Measurements from ENCODE around the gene SAMM50. TPM values are rescaled to one million over a fixed set of nuclear protein-coding genes. Genes with fewer than 3 reads are reported as not detected.
A peak's percentile ranks its signal among the peaks of the same experiment; 100 is the strongest.

The SAMM50 gene
- total RNA-seq, result 27.5 TPM
- 34.3 TPM for polyA plus RNA-seq

GRCh38 chr22:43955040-43955882 lies at the start of gene SAMM50:
Gene SAMM50 (plus strand): TSS chr22:43955442. CDS start chr22:43955578, 136 bp downstream.
- peak within 1 kb of the TSS; percentile 82 for H3K4me3 ChIP-seq (ENCODE audit: low read depth, low read length)
- peak; percentile 80 for DNase-seq (ENCODE audit: extremely low spot score)
- H3K36me3 ChIP-seq (ENCODE audit: insufficient read depth), result no peaks in the 10 kb centered on the region
- peaks cover 4% of the 10 kb centered on the region for H3K4me1 ChIP-seq (ENCODE audit: insufficient read depth)
- H3K27ac ChIP-seq (ENCODE audit: low read depth), result peak within 1 kb of the TSS; percentile 77
- WGBS, result under 1% methylated on average over 74 of the region's 74 CpGs

- no peaks in the 10 kb centered on the region for H3K4me1 ChIP-seq (ENCODE audit: insufficient read depth)
- no peaks in the 10 kb centered on the region for H3K36me3 ChIP-seq (ENCODE audit: insufficient read depth)
- H3K4me3 ChIP-seq (ENCODE audit: low read depth, low read length), result no peak overlapping the region
- no peak overlapping the region for H3K27ac ChIP-seq (ENCODE audit: low read depth)
- no peak for DNase-seq (ENCODE audit: extremely low spot score)
- WGBS, result 43% methylated on average over 7 of the region's 7 CpGs
Measured at GRCh38 chr22:43905681-43906080, 49.6 kb upstream of the SAMM50 start.

GRCh38 chr22:43909708-43910107 lies 45.5 kb upstream of the SAMM50 start:
- no peak for DNase-seq (ENCODE audit: extremely low spot score)
- 85% methylated on average over 1 of the region's 1 CpG for WGBS
- Histone ChIP-seq H3K27ac (ENCODE audit: low read depth) (no peak overlapping the region), H3K36me3 (ENCODE audit: insufficient read depth) (no peaks in the 10 kb centered on the region), H3K4me3 (ENCODE audit: low read depth, low read length) (no peak overlapping the region), H3K4me1 (ENCODE audit: insufficient read depth) (no peaks in the 10 kb centered on the region)

- H3K27ac ChIP-seq (ENCODE audit: low read depth), result no peak overlapping the region
- no peaks in the 10 kb centered on the region for H3K4me1 ChIP-seq (ENCODE audit: insufficient read depth)
- no peak overlapping the region for H3K4me3 ChIP-seq (ENCODE audit: low read depth, low read length)
- no peaks in the 10 kb centered on the region for H3K36me3 ChIP-seq (ENCODE audit: insufficient read depth)
- WGBS, result 67% methylated on average over 6 of the region's 6 CpGs
- DNase-seq (ENCODE audit: extremely low spot score), result no peak
Measured at GRCh38 chr22:43910178-43910695, 45.0 kb upstream of the SAMM50 start.

GRCh38 chr22:43911351-43911750 lies 43.9 kb upstream of the SAMM50 start:
- no peaks in the 10 kb centered on the region for H3K4me1 ChIP-seq (ENCODE audit: insufficient read depth)
- H3K4me3 ChIP-seq (ENCODE audit: low read depth, low read length), result no peak overlapping the region
- no peak for DNase-seq (ENCODE audit: extremely low spot score)
- WGBS, result 17% methylated on average over 4 of the region's 4 CpGs
- no peak overlapping the region for H3K27ac ChIP-seq (ENCODE audit: low read depth)
- no peaks in the 10 kb centered on the region for H3K36me3 ChIP-seq (ENCODE audit: insufficient read depth)

GRCh38 chr22:43917521-43917920 lies 37.7 kb upstream of the SAMM50 start:
- H3K27ac ChIP-seq (ENCODE audit: low read depth), result no peak overlapping the region
- WGBS, result 82% methylated on average over 6 of the region's 6 CpGs
- no peaks in the 10 kb centered on the region for H3K36me3 ChIP-seq (ENCODE audit: insufficient read depth)
- no peak overlapping the region for H3K4me3 ChIP-seq (ENCODE audit: low read depth, low read length)
- DNase-seq (ENCODE audit: extremely low spot score), result no peak
- H3K4me1 ChIP-seq (ENCODE audit: insufficient read depth), result no peaks in the 10 kb centered on the region

- WGBS, result 81% methylated on average over 16 of the region's 16 CpGs
- no peak overlapping the region for H3K27ac ChIP-seq (ENCODE audit: low read depth)
- no peak for DNase-seq (ENCODE audit: extremely low spot score)
Measured at GRCh38 chr22:43919106-43919973, 35.9 kb upstream of the SAMM50 start.

GRCh38 chr22:43921370-43921769 lies 33.9 kb upstream of the SAMM50 start:
- Histone ChIP-seq H3K4me3 (ENCODE audit: low read depth, low read length) (no peak overlapping the region), H3K36me3 (ENCODE audit: insufficient read depth) (no peaks in the 10 kb centered on the region), H3K4me1 (ENCODE audit: insufficient read depth) (no peaks in the 10 kb centered on the region), H3K27ac (ENCODE audit: low read depth) (no peak overlapping the region)
- no peak for DNase-seq (ENCODE audit: extremely low spot score)
- WGBS, result 39% methylated on average over 4 of the region's 4 CpGs

More at GRCh38 chr22:43919106-43919973, 35.9 kb upstream of the SAMM50 start:
- H3K4me3 ChIP-seq (ENCODE audit: low read depth, low read length), result no peak overlapping the region
- no peaks in the 10 kb centered on the region for H3K4me1 ChIP-seq (ENCODE audit: insufficient read depth)
- H3K36me3 ChIP-seq (ENCODE audit: insufficient read depth), result no peaks in the 10 kb centered on the region

GRCh38 chr22:43922123-43922522 lies 33.1 kb upstream of the SAMM50 start:
- Histone ChIP-seq H3K27ac (ENCODE audit: low read depth) (no peak overlapping the region), H3K36me3 (ENCODE audit: insufficient read depth) (no peaks in the 10 kb centered on the region), H3K4me1 (ENCODE audit: insufficient read depth) (no peaks in the 10 kb centered on the region), H3K4me3 (ENCODE audit: low read depth, low read length) (no peak overlapping the region)
- DNase-seq (ENCODE audit: extremely low spot score), result no peak
- 79% methylated on average over 3 of the region's 3 CpGs for WGBS

- Histone ChIP-seq H3K4me3 (ENCODE audit: low read depth, low read length) (peak overlapping the region; percentile 49), H3K27ac (ENCODE audit: low read depth) (no peak overlapping the region)
- DNase-seq (ENCODE audit: extremely low spot score), result peak; percentile 6
Measured at GRCh38 chr22:43923191-43923590, 32.1 kb upstream of the SAMM50 start.

GRCh38 chr22:43923631-43924464 lies 31.4 kb upstream of the SAMM50 start, which contains the start of gene PNPLA3:
Gene PNPLA3 (plus strand): TSS chr22:43923805. CDS start chr22:43923912, 107 bp downstream.
- peak; percentile 73 for DNase-seq (ENCODE audit: extremely low spot score)
- Histone ChIP-seq H3K27ac (ENCODE audit: low read depth) (no peak within 1 kb of the TSS), H3K36me3 (ENCODE audit: insufficient read depth) (no peaks in the 10 kb centered on the region), H3K4me1 (ENCODE audit: insufficient read depth) (no peaks in the 10 kb centered on the region), H3K4me3 (ENCODE audit: low read depth, low read length) (peak within 1 kb of the TSS; percentile 49)
- 1% methylated on average over 100 of the region's 100 CpGs for WGBS

More at GRCh38 chr22:43923191-43923590, 32.1 kb upstream of the SAMM50 start:
- WGBS, result 3% methylated on average over 13 of the region's 13 CpGs
- H3K36me3 ChIP-seq (ENCODE audit: insufficient read depth), result no peaks in the 10 kb centered on the region
- H3K4me1 ChIP-seq (ENCODE audit: insufficient read depth), result no peaks in the 10 kb centered on the region

GRCh38 chr22:43924877-43925276 lies 30.4 kb upstream of the SAMM50 start:
- no peak overlapping the region for H3K4me3 ChIP-seq (ENCODE audit: low read depth, low read length)
- H3K4me1 ChIP-seq (ENCODE audit: insufficient read depth), result no peaks in the 10 kb centered on the region
- 63% methylated on average over 7 of the region's 7 CpGs for WGBS
- no peak overlapping the region for H3K27ac ChIP-seq (ENCODE audit: low read depth)
- no peak for DNase-seq (ENCODE audit: extremely low spot score)
- no peaks in the 10 kb centered on the region for H3K36me3 ChIP-seq (ENCODE audit: insufficient read depth)

All from urinary bladder (tissue), 4 donors.